ENCODE measurements around the gene SLC15A3. TPM values are rescaled to one million over a fixed set of nuclear protein-coding genes. Genes with fewer than 3 reads are reported as not detected.

Gene SLC15A3
- total and polyA plus RNA-seq, 2 donors from 2014 or later, result 26.6 to 27.0 TPM

GRCh38 chr11:60930394-60930793 is 21.6 kb downstream of the SLC15A3 start:
- FAIRE-seq (no peak), DNase-seq (no peak)
- TF ChIP-seq CTCF (IDR thresholded peaks at IDR 0.05; ENCODE audit: borderline replicate concordance, extremely low read depth, insufficient read depth), result no peak
- Histone ChIP-seq H3K9ac (ENCODE audit: low read length in 3 of 3) (no peak overlapping the region), H3K36me3 (ENCODE audit: control insufficient read depth in 2 of 3, insufficient read depth in 3 of 3, low read length in 3 of 3) (no peaks in the 10 kb centered on the region), H3K9me3 (ENCODE audit: control insufficient read depth in 2 of 3, insufficient read depth in 1 of 3, low read length in 3 of 3) (no peaks in the 10 kb centered on the region), H3K27me3 (ENCODE audit: control insufficient read depth, insufficient read depth, low read length) (no peaks in the 10 kb centered on the region), H3K27ac (ENCODE audit: low read depth in 2 of 2, low read length in 2 of 2) (no peak overlapping the region), H3K4me1 (ENCODE audit: control insufficient read depth in 2 of 3, insufficient read depth in 2 of 3, low read depth in 1 of 3, low read length in 3 of 3) (no peaks in the 10 kb centered on the region), H3K4me3 (ENCODE audit: low read length in 3 of 3) (no peak overlapping the region)
- intact Hi-C loops (cut with DNase I), result no loop called here

GRCh38 chr11:60929764-60930163 is 22.2 kb downstream of the SLC15A3 start:
- H3K4me1 ChIP-seq (ENCODE audit: control insufficient read depth in 2 of 3, insufficient read depth in 2 of 3, low read depth in 1 of 3, low read length in 3 of 3), result peaks cover 0 to 3% (median 0%) of the 10 kb centered on the region in 3 donors
- FAIRE-seq (no peak), DNase-seq (no peak)
- no peak overlapping the region for H3K9ac ChIP-seq (ENCODE audit: low read length in 3 of 3)
- no peak for TF ChIP-seq CTCF (IDR thresholded peaks at IDR 0.05; ENCODE audit: borderline replicate concordance, extremely low read depth, insufficient read depth)
- no peak overlapping the region for H3K27ac ChIP-seq (ENCODE audit: low read depth in 2 of 2, low read length in 2 of 2)
- H3K36me3 ChIP-seq (ENCODE audit: control insufficient read depth in 2 of 3, insufficient read depth in 3 of 3, low read length in 3 of 3), result no peaks in the 10 kb centered on the region
- H3K4me3 ChIP-seq (ENCODE audit: low read length in 3 of 3), result no peak overlapping the region
- no peaks in the 10 kb centered on the region for H3K27me3 ChIP-seq (ENCODE audit: control insufficient read depth, insufficient read depth, low read length)
- intact Hi-C loops (cut with DNase I), result no loop called here
- H3K9me3 ChIP-seq (ENCODE audit: control insufficient read depth in 2 of 3, insufficient read depth in 1 of 3, low read length in 3 of 3), result no peaks in the 10 kb centered on the region

- no peaks in the 10 kb centered on the region for H3K36me3 ChIP-seq (ENCODE audit: control insufficient read depth in 2 of 3, insufficient read depth in 3 of 3, low read length in 3 of 3)
- TF ChIP-seq CTCF (IDR thresholded peaks at IDR 0.05; ENCODE audit: borderline replicate concordance, extremely low read depth, insufficient read depth), result no peak
- H3K9me3 ChIP-seq (ENCODE audit: control insufficient read depth in 2 of 3, insufficient read depth in 1 of 3, low read length in 3 of 3), result no peaks in the 10 kb centered on the region
- no peak for DNase-seq
- H3K4me1 ChIP-seq (ENCODE audit: control insufficient read depth in 2 of 3, insufficient read depth in 2 of 3, low read depth in 1 of 3, low read length in 3 of 3), result peaks cover 0 to 10% (median 0%) of the 10 kb centered on the region in 3 donors
- no peaks in the 10 kb centered on the region for H3K27me3 ChIP-seq (ENCODE audit: control insufficient read depth, insufficient read depth, low read length)
- no peak overlapping the region for H3K27ac ChIP-seq (ENCODE audit: low read depth in 2 of 2, low read length in 2 of 2)
- no peak overlapping the region for H3K9ac ChIP-seq (ENCODE audit: low read length in 3 of 3)
- intact Hi-C loops (cut with DNase I), result no loop called here
- H3K4me3 ChIP-seq (ENCODE audit: low read length in 3 of 3), result no peak overlapping the region
- no peak for FAIRE-seq
Observed at GRCh38 chr11:60928563-60929001, 23.4 kb downstream of the SLC15A3 start.

GRCh38 chr11:60927600-60927999 is 24.4 kb downstream of the SLC15A3 start:
- intact Hi-C loops (cut with DNase I), result no loop called here
- peaks cover 0 to 10% (median 0%) of the 10 kb centered on the region in 3 donors for H3K4me1 ChIP-seq (ENCODE audit: control insufficient read depth in 2 of 3, insufficient read depth in 2 of 3, low read depth in 1 of 3, low read length in 3 of 3)
- no peak for TF ChIP-seq CTCF (IDR thresholded peaks at IDR 0.05; ENCODE audit: borderline replicate concordance, extremely low read depth, insufficient read depth)
- peaks cover 0 to 3% (median 0%) of the 10 kb centered on the region in 3 donors for H3K36me3 ChIP-seq (ENCODE audit: control insufficient read depth in 2 of 3, insufficient read depth in 3 of 3, low read length in 3 of 3)
- H3K27me3 ChIP-seq (ENCODE audit: control insufficient read depth, insufficient read depth, low read length), result no peaks in the 10 kb centered on the region
- DNase-seq, result no peak
- H3K9me3 ChIP-seq (ENCODE audit: control insufficient read depth in 2 of 3, insufficient read depth in 1 of 3, low read length in 3 of 3), result no peaks in the 10 kb centered on the region
- FAIRE-seq, result no peak
- no peak overlapping the region for H3K27ac ChIP-seq (ENCODE audit: low read depth in 2 of 2, low read length in 2 of 2)
- no peak overlapping the region for H3K9ac ChIP-seq (ENCODE audit: low read length in 3 of 3)
- no peak overlapping the region for H3K4me3 ChIP-seq (ENCODE audit: low read length in 3 of 3)

Measured in kidney (tissue), 14 donors.